ENCODE data around the gene EML6.

DNA sequence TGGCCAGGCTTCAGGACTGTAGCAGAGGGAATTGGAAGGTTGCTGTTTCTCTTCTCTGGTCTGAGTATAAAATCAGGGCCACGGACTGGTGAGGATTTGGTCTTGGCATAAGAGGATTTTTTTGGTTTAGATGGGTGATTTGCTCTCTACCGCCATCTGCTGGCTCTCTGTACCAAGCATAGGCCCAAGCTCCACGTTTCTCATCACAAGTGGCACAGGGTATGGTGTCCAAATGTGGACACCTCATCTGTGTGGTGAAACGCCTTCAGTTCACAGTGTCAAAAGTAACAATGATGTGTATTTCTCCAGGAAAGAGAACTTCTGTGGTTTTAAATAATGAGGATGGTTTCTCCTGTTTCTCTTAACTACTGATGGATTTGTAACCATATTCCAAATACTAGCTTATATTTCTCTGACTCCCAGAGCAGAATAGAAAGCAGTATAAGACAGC, 115.1 kb downstream of the EML6 start:
- TF ChIP-seq, protein P1, sequence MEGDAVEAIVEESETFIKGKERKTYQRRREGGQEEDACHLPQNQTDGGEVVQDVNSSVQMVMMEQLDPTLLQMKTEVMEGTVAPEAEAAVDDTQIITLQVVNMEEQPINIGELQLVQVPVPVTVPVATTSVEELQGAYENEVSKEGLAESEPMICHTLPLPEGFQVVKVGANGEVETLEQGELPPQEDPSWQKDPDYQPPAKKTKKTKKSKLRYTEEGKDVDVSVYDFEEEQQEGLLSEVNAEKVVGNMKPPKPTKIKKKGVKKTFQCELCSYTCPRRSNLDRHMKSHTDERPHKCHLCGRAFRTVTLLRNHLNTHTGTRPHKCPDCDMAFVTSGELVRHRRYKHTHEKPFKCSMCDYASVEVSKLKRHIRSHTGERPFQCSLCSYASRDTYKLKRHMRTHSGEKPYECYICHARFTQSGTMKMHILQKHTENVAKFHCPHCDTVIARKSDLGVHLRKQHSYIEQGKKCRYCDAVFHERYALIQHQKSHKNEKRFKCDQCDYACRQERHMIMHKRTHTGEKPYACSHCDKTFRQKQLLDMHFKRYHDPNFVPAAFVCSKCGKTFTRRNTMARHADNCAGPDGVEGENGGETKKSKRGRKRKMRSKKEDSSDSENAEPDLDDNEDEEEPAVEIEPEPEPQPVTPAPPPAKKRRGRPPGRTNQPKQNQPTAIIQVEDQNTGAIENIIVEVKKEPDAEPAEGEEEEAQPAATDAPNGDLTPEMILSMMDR (optimal IDR thresholded peaks at IDR 0.05 in 1 of 3, IDR thresholded peaks at IDR 0.05 in 1 of 3, conservative IDR thresholded peaks at IDR 0.05 in 1 of 3; ENCODE audit: extremely low read depth in 1 of 3, insufficient read depth in 2 of 3, low read length in 3 of 3), result peak; percentile 89 to 91 (median 90)
- no peak for TF ChIP-seq EZH2 (IDR thresholded peaks at IDR 0.05; ENCODE audit: low read length)

Measured in keratinocyte (primary cell).